Measurements from ENCODE around the gene DCDC2. TPM values are rescaled to one million over a fixed set of nuclear protein-coding genes. Genes with fewer than 3 reads are reported as not detected.
"Not testable (repeated sequence)": the region's sequence is repeated elsewhere in the genome, so short reads cannot be mapped to it uniquely, and the experiment has no call there.

The DCDC2 gene
- total and polyA plus RNA-seq, 2 donors (not counting 1 experiment from before 2014, with no cell fraction given), result not detected

DNA sequence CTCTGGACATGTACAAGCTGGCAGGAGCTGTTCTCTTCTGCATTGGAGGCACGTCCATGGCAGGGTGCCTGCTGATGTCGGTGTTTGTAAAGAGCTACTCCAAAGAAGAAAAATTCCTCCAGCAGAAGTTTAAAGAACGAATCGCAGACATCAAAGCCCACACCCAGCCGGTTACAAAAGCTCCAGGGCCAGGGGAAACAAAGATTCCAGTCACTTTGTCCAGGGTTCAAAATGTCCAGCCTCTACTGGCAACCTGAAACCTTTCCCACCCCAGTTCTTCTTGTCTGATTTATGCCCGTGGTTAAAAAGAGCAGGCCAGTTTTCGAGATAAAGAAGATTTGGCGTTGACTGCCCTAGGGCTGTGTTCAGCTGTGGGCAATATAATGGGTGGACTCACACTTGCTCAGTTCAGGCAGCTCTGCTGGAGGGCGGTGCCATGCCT lies 212.1 kb downstream of the DCDC2 start:
- no peak overlapping the region for H3K4me2 ChIP-seq (replicated peaks; ENCODE audit: low read depth, low read length, poor library complexity, severe bottlenecking)
- ATAC-seq (ENCODE audit: low read depth), result no peak
- H3K9me3 Mint-ChIP-seq (ENCODE audit: insufficient read depth), result no peaks in the 10 kb centered on the region
- POLR2A ChIA-PET, result no interaction called here
- TF ChIP-seq EZH2 (IDR thresholded peaks at IDR 0.05; ENCODE audit: borderline replicate concordance, insufficient read depth, low read depth, low read length, poor library complexity, severe bottlenecking) (no peak), CTCF (IDR thresholded peaks at IDR 0.05) (no peak)
- 79% methylated on average over 7 of the region's 9 CpGs for WGBS (ENCODE audit: insufficient coverage)
- H3K4me1 ChIP-seq (ENCODE audit: control insufficient read depth in 2 of 2, insufficient read depth in 2 of 2, low read length in 2 of 2), result no peaks in the 10 kb centered on the region
- peaks cover 9% of the 10 kb centered on the region for H3K27me3 Mint-ChIP-seq
- H3K27ac ChIP-seq (ENCODE audit: low read length in 2 of 2), result no peak overlapping the region
- CTCF ChIA-PET, result no interaction called here
- peaks cover 0 to 3% (median 1%) of the 10 kb centered on the region in 4 experiments for H3K27me3 ChIP-seq (replicated peaks in 1 of 4; ENCODE audit: control extremely low read depth in 1 of 4, control insufficient read depth in 3 of 4, insufficient read depth in 4 of 4, low read length in 3 of 4)
- no peak for DNase-seq
- intact Hi-C loops (cut with micrococcal nuclease), result no loop called here
- no peak overlapping the region for H3K4me3 ChIP-seq (ENCODE audit: control extremely low read depth in 1 of 5, extremely low read depth in 1 of 5, insufficient read depth in 1 of 5, low read depth in 2 of 5, low read length in 4 of 5)
- H3K9ac ChIP-seq (ENCODE audit: low read length), result no peak overlapping the region
- H4K20me1 ChIP-seq (ENCODE audit: control insufficient read depth, insufficient read depth, low read length, poor library complexity, severe bottlenecking), result no peaks in the 10 kb centered on the region
- no peaks in the 10 kb centered on the region for H3K36me3 ChIP-seq (replicated peaks in 1 of 2; ENCODE audit: control extremely low read depth in 1 of 2, control insufficient read depth in 1 of 2, extremely low read depth in 1 of 2, insufficient read depth in 2 of 2, low read length in 1 of 2)
- no peak overlapping the region for H3K4me3 Mint-ChIP-seq
- no peak overlapping the region for H3K27ac Mint-ChIP-seq
- no peak overlapping the region for H2AFZ ChIP-seq (ENCODE audit: insufficient read depth, low read depth, low read length, poor library complexity, severe bottlenecking)
- no peaks in the 10 kb centered on the region for H3K4me1 Mint-ChIP-seq
- H3K9me3 ChIP-seq (ENCODE audit: control extremely low read depth in 1 of 3, control insufficient read depth in 2 of 3, insufficient read depth in 1 of 3, low read length in 2 of 3), result peaks cover 0 to 5% (median 0%) of the 10 kb centered on the region in 3 donors
- no peaks in the 10 kb centered on the region for H3K79me2 ChIP-seq (ENCODE audit: control insufficient read depth, insufficient read depth, low read length)

GRCh38 chr6:24142733-24143132 lies 215.1 kb downstream of the DCDC2 start:
- H3K27me3 Mint-ChIP-seq; H3K4me3 Mint-ChIP-seq; H3K79me2 ChIP-seq (ENCODE audit: control insufficient read depth, insufficient read depth, low read length); H3K9ac ChIP-seq (ENCODE audit: low read length); H3K27ac Mint-ChIP-seq; ATAC-seq (ENCODE audit: low read depth); H3K4me3 ChIP-seq (ENCODE audit: control extremely low read depth in 1 of 5, extremely low read depth in 1 of 5, insufficient read depth in 1 of 5, low read depth in 2 of 5, low read length in 4 of 5); H3K36me3 ChIP-seq (replicated peaks in 1 of 2; ENCODE audit: control extremely low read depth in 1 of 2, control insufficient read depth in 1 of 2, extremely low read depth in 1 of 2, insufficient read depth in 2 of 2, low read length in 1 of 2); H3K27me3 ChIP-seq (replicated peaks in 1 of 4; ENCODE audit: control extremely low read depth in 1 of 4, control insufficient read depth in 3 of 4, insufficient read depth in 4 of 4, low read length in 3 of 4); DNase-seq; H3K4me1 ChIP-seq (ENCODE audit: control insufficient read depth in 2 of 2, insufficient read depth in 2 of 2, low read length in 2 of 2); H3K27ac ChIP-seq (ENCODE audit: low read length in 2 of 2); intact Hi-C loops (cut with micrococcal nuclease); H2AFZ ChIP-seq (ENCODE audit: insufficient read depth, low read depth, low read length, poor library complexity, severe bottlenecking); POLR2A ChIA-PET; H4K20me1 ChIP-seq (ENCODE audit: control insufficient read depth, insufficient read depth, low read length, poor library complexity, severe bottlenecking); H3K4me2 ChIP-seq (replicated peaks; ENCODE audit: low read depth, low read length, poor library complexity, severe bottlenecking); H3K9me3 ChIP-seq (ENCODE audit: control extremely low read depth in 1 of 3, control insufficient read depth in 2 of 3, insufficient read depth in 1 of 3, low read length in 2 of 3); CTCF ChIA-PET; H3K9me3 Mint-ChIP-seq (ENCODE audit: insufficient read depth); H3K4me1 Mint-ChIP-seq: not testable (repeated sequence)
- 94% methylated on average over 7 of the region's 8 CpGs for WGBS (ENCODE audit: insufficient coverage)
